OCI-LY7 (cell line): ENCODE measurements around the gene ADPRHL1. TPM values are rescaled to one million over a fixed set of nuclear protein-coding genes. Genes with fewer than 3 reads are reported as not detected.
"Not testable (repeated sequence)": the region's sequence is repeated elsewhere in the genome, so short reads cannot be mapped to it uniquely, and the experiment has no call there.

Source experiments
- BruUV-seq: library from RNA; stranded (reverse); fragments of 400-500 nt; replicated peaks from 2 replicates; lab custom pipeline; 2021; lab: Mats Ljungman, UMichigan
- CTCF ChIA-PET: fragments of 300-600 bp; sonication (Branson Sonifier 250); formaldehyde crosslinking; loops from one replicate; lab custom pipeline; 2022; ENCODE audit warnings: antibody characterized with exemption; ENCODE audit not compliant: unreplicated experiment; lab: Charles Lee
- POLR2A ChIA-PET: fragments of 300-600 bp; sonication (Branson Sonifier 250); formaldehyde crosslinking; loops from one replicate; lab custom pipeline; 2022; ENCODE audit warnings: antibody characterized with exemption; lab: Charles Lee
- DNase-seq: peaks from one replicate; pipeline ENCODE4 v3.0.0-alpha.2; 2015; ENCODE audit warnings: low spot score
- H2AFZ ChIP-seq: fragments of 200-600 bp; sonication (generic), shearing (Covaris generic); 2 replicates; pipeline ENCODE4 v1.6.1; 2014; ENCODE audit warnings: mild to moderate bottlenecking, antibody characterized with exemption, low read length, moderate library complexity
- H3K27ac ChIP-seq: fragments of 200-600 bp; sonication (generic); 2 replicates; pipeline ENCODE4 v1.5.1; 2014; ENCODE audit warnings: mixed run types, low read depth, mild to moderate bottlenecking, moderate library complexity, low read length, inconsistent platforms; ENCODE audit not compliant: poor library complexity, severe bottlenecking
- H3K36me3 ChIP-seq: fragments of 200-600 bp; sonication (generic); 2 replicates; pipeline ENCODE4 v1.6.1; 2014; ENCODE audit warnings: mild to moderate bottlenecking, antibody characterized with exemption, low read length, moderate library complexity, mixed read lengths; ENCODE audit not compliant: insufficient read depth
- H3K4me1 ChIP-seq: fragments of 200-600 bp; sonication (generic); 2 replicates; pipeline ENCODE4 v1.5.1; 2014; ENCODE audit warnings: mild to moderate bottlenecking, low read length; ENCODE audit not compliant: insufficient read depth, poor library complexity, severe bottlenecking
- H3K4me2 ChIP-seq: fragments of 200-600 bp; sonication (generic); 2 replicates; pipeline ENCODE4 v1.6.1; 2014; ENCODE audit warnings: mild to moderate bottlenecking, low read length
- H3K4me3 ChIP-seq: fragments of 200-600 bp; sonication (generic); 2 replicates; pipeline ENCODE4 v1.5.1; 2014; ENCODE audit warnings: mild to moderate bottlenecking, low read depth, low read length; ENCODE audit not compliant: poor library complexity, severe bottlenecking
- H3K79me2 ChIP-seq: fragments of 200-600 bp; sonication (generic); 2 replicates; pipeline ENCODE4 v1.6.1; 2016; ENCODE audit warnings: low read depth, mild to moderate bottlenecking, low read length, moderate library complexity, mixed read lengths; ENCODE audit not compliant: insufficient read depth
- H3K9me2 ChIP-seq: fragments of 200-600 bp; sonication (generic); 2 replicates; pipeline ENCODE4 v1.6.1; 2016; ENCODE audit warnings: mild to moderate bottlenecking, low read length, mixed read lengths; ENCODE audit not compliant: insufficient read depth
- H3K9me3 ChIP-seq: fragments of 200-600 bp; sonication (generic); 2 replicates; pipeline ENCODE4 v1.6.1; 2014; ENCODE audit warnings: mild to moderate bottlenecking, mixed run types, low read length, mixed read lengths
- H4K20me1 ChIP-seq: fragments of 200-600 bp; sonication (generic); 2 replicates; pipeline ENCODE4 v1.6.1; 2014; ENCODE audit warnings: mild to moderate bottlenecking, antibody characterized with exemption, low read length, moderate library complexity, mixed read lengths; ENCODE audit not compliant: insufficient read depth
- EZH2phosphoT487 ChIP-seq: fragments of 200-600 bp; sonication (generic); IDR thresholded peaks from 2 replicates; pipeline ENCODE4 v1.6.1; 2018; ENCODE audit warnings: low read depth, borderline replicate concordance, mild to moderate bottlenecking, mixed run types, antibody characterized with exemption, low read length, moderate library complexity, mixed read lengths
- intact Hi-C: fragments of 100-400 bp; cut with micrococcal nuclease; formaldehyde crosslinking; loops from one replicate; pipeline ENCODE4 v1.10.0; 2022; ENCODE audit not compliant: unreplicated experiment
- total RNA-seq, 2 experiments: library from RNA; depleted of rRNA in 1 of 2; stranded (reverse); fragments of >200 nt in 1 of 2; shearing (Covaris generic) in 1 of 2; gene quantifications; 2 replicates each; pipeline ENCODE4 v1.2.3, GENCODE V29; 2014 to 2022
- TF ChIP-seq, protein P1 (sequence below): fragments of 200-600 bp; sonication (generic); conservative IDR thresholded peaks from 2 replicates; pipeline ENCODE4 v1.5.1; 2014; ENCODE audit warnings: mild to moderate bottlenecking, antibody characterized with exemption, low read length, moderate library complexity, mixed read lengths

ADPRHL1 gene
- total RNA-seq, 2 experiments from 2014 or later: 2.5 to 6.2 TPM

GRCh38 chr13:113371061-113371460, 82.2 kb downstream of the ADPRHL1 start:
- DNase-seq: no peak
- BruUV-seq: no TSS peak
- Histone ChIP-seq H3K27ac (no peak overlapping the region), H3K9me3 (no peaks in the 10 kb centered on the region), H3K9me2 (no peaks in the 10 kb centered on the region), H3K4me1 (no peaks in the 10 kb centered on the region), H3K4me3 (no peak overlapping the region), H3K36me3 (no peaks in the 10 kb centered on the region), H2AFZ (no peak overlapping the region), H4K20me1 (no peaks in the 10 kb centered on the region), H3K79me2 (no peaks in the 10 kb centered on the region), H3K4me2 (no peak overlapping the region)
- intact Hi-C loops: no loop called here
- TF ChIP-seq EZH2phosphoT487: no peak
- TF ChIP-seq, protein P1, sequence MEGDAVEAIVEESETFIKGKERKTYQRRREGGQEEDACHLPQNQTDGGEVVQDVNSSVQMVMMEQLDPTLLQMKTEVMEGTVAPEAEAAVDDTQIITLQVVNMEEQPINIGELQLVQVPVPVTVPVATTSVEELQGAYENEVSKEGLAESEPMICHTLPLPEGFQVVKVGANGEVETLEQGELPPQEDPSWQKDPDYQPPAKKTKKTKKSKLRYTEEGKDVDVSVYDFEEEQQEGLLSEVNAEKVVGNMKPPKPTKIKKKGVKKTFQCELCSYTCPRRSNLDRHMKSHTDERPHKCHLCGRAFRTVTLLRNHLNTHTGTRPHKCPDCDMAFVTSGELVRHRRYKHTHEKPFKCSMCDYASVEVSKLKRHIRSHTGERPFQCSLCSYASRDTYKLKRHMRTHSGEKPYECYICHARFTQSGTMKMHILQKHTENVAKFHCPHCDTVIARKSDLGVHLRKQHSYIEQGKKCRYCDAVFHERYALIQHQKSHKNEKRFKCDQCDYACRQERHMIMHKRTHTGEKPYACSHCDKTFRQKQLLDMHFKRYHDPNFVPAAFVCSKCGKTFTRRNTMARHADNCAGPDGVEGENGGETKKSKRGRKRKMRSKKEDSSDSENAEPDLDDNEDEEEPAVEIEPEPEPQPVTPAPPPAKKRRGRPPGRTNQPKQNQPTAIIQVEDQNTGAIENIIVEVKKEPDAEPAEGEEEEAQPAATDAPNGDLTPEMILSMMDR: no peak
- CTCF ChIA-PET: no interaction called here
- POLR2A ChIA-PET: no interaction called here

DNA sequence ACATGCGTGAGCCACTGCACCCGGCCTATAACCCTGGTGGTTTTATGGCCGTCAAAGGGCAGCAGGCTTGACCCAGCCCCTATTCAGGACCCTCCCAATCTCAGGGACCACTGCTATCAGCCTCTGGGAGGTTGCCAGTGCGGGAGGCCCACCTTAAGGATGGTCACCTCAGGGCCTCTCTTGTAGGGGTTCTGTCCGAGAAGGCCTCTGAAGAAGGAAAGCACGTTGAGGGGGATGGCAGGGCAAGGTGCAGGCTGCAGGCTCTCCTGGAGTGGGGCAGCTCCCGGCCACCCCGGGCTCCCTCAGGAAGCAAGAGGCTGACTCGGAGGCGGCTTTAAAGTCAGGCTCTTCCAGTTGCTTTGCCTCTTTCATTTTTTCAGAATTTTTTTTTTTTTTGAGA, 83.4 kb downstream of the ADPRHL1 start:
- CTCF ChIA-PET: no interaction called here
- POLR2A ChIA-PET: no interaction called here
- Histone ChIP-seq H3K9me3 (no peaks in the 10 kb centered on the region), H3K4me1 (no peaks in the 10 kb centered on the region), H3K36me3 (no peaks in the 10 kb centered on the region), H3K4me3 (no peak overlapping the region), H3K4me2 (no peak overlapping the region), H2AFZ (no peak overlapping the region), H3K9me2 (no peaks in the 10 kb centered on the region), H3K79me2 (no peaks in the 10 kb centered on the region), H3K27ac (no peak overlapping the region), H4K20me1 (no peaks in the 10 kb centered on the region)
- intact Hi-C loops: no loop called here
- TF ChIP-seq, protein P1: no peak
- TF ChIP-seq EZH2phosphoT487: no peak
- no peak for DNase-seq
- no TSS peak for BruUV-seq

DNA sequence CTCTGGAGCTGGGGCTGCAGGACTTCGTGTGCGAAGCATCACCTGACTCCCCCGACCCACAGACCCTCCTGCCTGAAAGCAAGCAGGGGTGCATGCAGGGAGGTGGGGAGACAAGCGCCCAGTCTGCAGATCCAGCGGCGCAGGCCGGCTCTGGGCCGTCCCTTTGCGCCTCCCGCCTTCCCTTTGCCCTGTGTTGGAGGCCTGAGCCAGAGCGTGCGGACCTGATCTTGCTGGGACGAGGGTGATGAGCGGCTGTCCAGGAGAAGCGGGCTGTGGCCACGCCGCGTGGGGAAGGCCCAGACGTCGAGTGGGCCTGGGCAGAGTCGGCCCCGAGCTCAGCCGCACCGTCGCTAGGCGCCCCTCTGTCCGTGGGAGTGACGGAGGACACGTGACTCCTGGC, 84.1 kb downstream of the ADPRHL1 start:
- no peaks in the 10 kb centered on the region for H3K4me1 ChIP-seq
- H4K20me1 ChIP-seq: no peaks in the 10 kb centered on the region
- intact Hi-C loops: no loop called here
- H3K9me3 ChIP-seq: no peaks in the 10 kb centered on the region
- no peaks in the 10 kb centered on the region for H3K79me2 ChIP-seq
- POLR2A ChIA-PET: no interaction called here
- no peak overlapping the region for H3K4me2 ChIP-seq
- H3K4me3 ChIP-seq: no peak overlapping the region
- H3K9me2 ChIP-seq: no peaks in the 10 kb centered on the region
- no peak overlapping the region for H3K27ac ChIP-seq
- H3K36me3 ChIP-seq: no peaks in the 10 kb centered on the region
- CTCF ChIA-PET: no interaction called here
- no TSS peak for BruUV-seq
- TF ChIP-seq EZH2phosphoT487: no peak
- TF ChIP-seq, protein P1: no peak
- no peak for DNase-seq
- no peak overlapping the region for H2AFZ ChIP-seq

GRCh38 chr13:113368353-113368752, 84.9 kb downstream of the ADPRHL1 start:
- intact Hi-C loops, DNase-seq, H3K79me2 ChIP-seq, H3K9me3 ChIP-seq, POLR2A ChIA-PET, H3K36me3 ChIP-seq, H3K4me2 ChIP-seq, H4K20me1 ChIP-seq, H3K4me3 ChIP-seq, BruUV-seq, H3K9me2 ChIP-seq, H2AFZ ChIP-seq, H3K27ac ChIP-seq, CTCF ChIA-PET, H3K4me1 ChIP-seq: not testable (repeated sequence)
